Chondrocyte (in vitro differentiated cells): ENCODE data around the gene LCE2D. TPM values are rescaled to one million over a fixed set of nuclear protein-coding genes. Genes with fewer than 3 reads are reported as not detected.

Experiments used
- DNase-seq: peaks from one replicate; pipeline ENCODE4 v3.0.0; 2021; ENCODE audit warnings: mixed read lengths, low spot score
- H3K27ac Mint-ChIP-seq: one replicate; pipeline ENCODE4 v1.8.0; 2021; ENCODE audit warnings: mild to moderate bottlenecking, moderate library complexity, mixed read lengths; ENCODE audit not compliant: unreplicated experiment
- H3K27me3 Mint-ChIP-seq: 2 replicates; pipeline ENCODE4 v1.8.0; 2021; ENCODE audit warnings: low read depth, mixed read lengths
- H3K36me3 Mint-ChIP-seq: 2 replicates; pipeline ENCODE4 v1.8.0; 2021; ENCODE audit warnings: low read depth, mixed read lengths
- H3K4me1 Mint-ChIP-seq: 2 replicates; pipeline ENCODE4 v1.8.0; 2021; ENCODE audit warnings: low read depth, mild to moderate bottlenecking, mixed read lengths
- H3K4me3 Mint-ChIP-seq: one replicate; pipeline ENCODE4 v1.8.0; 2021; ENCODE audit warnings: mild to moderate bottlenecking, moderate library complexity, mixed read lengths; ENCODE audit not compliant: unreplicated experiment
- H3K9me3 Mint-ChIP-seq: 2 replicates; pipeline ENCODE4 v1.8.0; 2021; ENCODE audit warnings: low read depth, mixed read lengths
- CTCF ChIP-seq: fragments of 200-600 bp; sonication (generic); IDR thresholded peaks from 2 replicates; pipeline ENCODE4 v1.5.0; 2021; ENCODE audit warnings: antibody characterized with exemption, mild to moderate bottlenecking, moderate library complexity
- total RNA-seq: library from RNA; stranded (reverse); gene quantifications from 3 replicates; pipeline ENCODE4 v1.2.1, GENCODE V29; 2021

The LCE2D gene
- total RNA-seq, 1 donor from 2014 or later: not detected

- DNase-seq: no peak
- Mint-ChIP-seq H3K9me3 (peaks cover 60% of the 10 kb centered on the region), H3K4me3 (no peak overlapping the region), H3K4me1 (no peaks in the 10 kb centered on the region), H3K27ac (no peak overlapping the region), H3K27me3 (no peaks in the 10 kb centered on the region), H3K36me3 (no peaks in the 10 kb centered on the region)
- no peak for TF ChIP-seq CTCF
Measured at GRCh38 chr1:152626744-152627143, 36.4 kb upstream of the LCE2D start.

GRCh38 chr1:152630596-152630995 lies 32.6 kb upstream of the LCE2D start:
- H3K27ac Mint-ChIP-seq: no peak overlapping the region
- H3K4me1 Mint-ChIP-seq: no peaks in the 10 kb centered on the region
- H3K9me3 Mint-ChIP-seq: peaks cover 66% of the 10 kb centered on the region
- no peaks in the 10 kb centered on the region for H3K36me3 Mint-ChIP-seq
- TF ChIP-seq CTCF: no peak
- no peak for DNase-seq
- no peaks in the 10 kb centered on the region for H3K27me3 Mint-ChIP-seq
- no peak overlapping the region for H3K4me3 Mint-ChIP-seq

DNA sequence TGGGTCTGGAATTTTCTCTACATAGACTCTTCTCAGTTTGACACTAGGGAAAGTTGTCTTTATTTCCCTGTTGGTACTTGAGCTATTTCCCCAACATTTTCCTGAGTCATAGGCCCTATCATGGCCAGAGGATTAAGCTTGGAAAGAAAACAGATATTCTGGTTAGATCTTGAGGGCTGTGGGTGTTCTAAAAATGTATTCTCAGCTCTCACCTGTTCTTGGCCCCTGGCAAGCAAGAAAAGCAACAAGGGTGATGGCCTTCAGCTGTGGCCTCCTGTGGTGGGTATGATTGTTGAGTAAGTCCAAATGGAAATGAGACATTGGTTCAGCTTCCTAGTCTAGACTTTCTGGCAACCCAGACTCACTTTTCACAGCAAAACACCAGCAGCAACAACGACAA lies 22.8 kb upstream of the LCE2D start:
- no peak overlapping the region for H3K27ac Mint-ChIP-seq
- no peak for TF ChIP-seq CTCF
- DNase-seq: no peak
- peaks cover 31% of the 10 kb centered on the region for H3K9me3 Mint-ChIP-seq
- no peaks in the 10 kb centered on the region for H3K27me3 Mint-ChIP-seq
- H3K4me1 Mint-ChIP-seq: no peaks in the 10 kb centered on the region
- no peak overlapping the region for H3K4me3 Mint-ChIP-seq
- no peaks in the 10 kb centered on the region for H3K36me3 Mint-ChIP-seq

- no peaks in the 10 kb centered on the region for H3K27me3 Mint-ChIP-seq
- no peaks in the 10 kb centered on the region for H3K36me3 Mint-ChIP-seq
- DNase-seq: no peak
- TF ChIP-seq CTCF: no peak
- no peak overlapping the region for H3K4me3 Mint-ChIP-seq
- no peaks in the 10 kb centered on the region for H3K4me1 Mint-ChIP-seq
- H3K9me3 Mint-ChIP-seq: peaks cover 24% of the 10 kb centered on the region
- H3K27ac Mint-ChIP-seq: no peak overlapping the region
Measured at GRCh38 chr1:152643945-152644344, 19.2 kb upstream of the LCE2D start.

- no peaks in the 10 kb centered on the region for H3K27me3 Mint-ChIP-seq
- no peak overlapping the region for H3K4me3 Mint-ChIP-seq
- H3K9me3 Mint-ChIP-seq: peaks cover 17% of the 10 kb centered on the region
- no peaks in the 10 kb centered on the region for H3K4me1 Mint-ChIP-seq
- no peaks in the 10 kb centered on the region for H3K36me3 Mint-ChIP-seq
- no peak for DNase-seq
- no peak overlapping the region for H3K27ac Mint-ChIP-seq
- no peak for TF ChIP-seq CTCF
Measured at GRCh38 chr1:152645146-152645545, 18.0 kb upstream of the LCE2D start.
